Measurements from ENCODE around the gene RXRG.

Gene RXRG

GRCh38 chr1:165375623-165376022 lies 69.3 kb downstream of the RXRG start:
- TF ChIP-seq, protein P1, sequence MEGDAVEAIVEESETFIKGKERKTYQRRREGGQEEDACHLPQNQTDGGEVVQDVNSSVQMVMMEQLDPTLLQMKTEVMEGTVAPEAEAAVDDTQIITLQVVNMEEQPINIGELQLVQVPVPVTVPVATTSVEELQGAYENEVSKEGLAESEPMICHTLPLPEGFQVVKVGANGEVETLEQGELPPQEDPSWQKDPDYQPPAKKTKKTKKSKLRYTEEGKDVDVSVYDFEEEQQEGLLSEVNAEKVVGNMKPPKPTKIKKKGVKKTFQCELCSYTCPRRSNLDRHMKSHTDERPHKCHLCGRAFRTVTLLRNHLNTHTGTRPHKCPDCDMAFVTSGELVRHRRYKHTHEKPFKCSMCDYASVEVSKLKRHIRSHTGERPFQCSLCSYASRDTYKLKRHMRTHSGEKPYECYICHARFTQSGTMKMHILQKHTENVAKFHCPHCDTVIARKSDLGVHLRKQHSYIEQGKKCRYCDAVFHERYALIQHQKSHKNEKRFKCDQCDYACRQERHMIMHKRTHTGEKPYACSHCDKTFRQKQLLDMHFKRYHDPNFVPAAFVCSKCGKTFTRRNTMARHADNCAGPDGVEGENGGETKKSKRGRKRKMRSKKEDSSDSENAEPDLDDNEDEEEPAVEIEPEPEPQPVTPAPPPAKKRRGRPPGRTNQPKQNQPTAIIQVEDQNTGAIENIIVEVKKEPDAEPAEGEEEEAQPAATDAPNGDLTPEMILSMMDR (IDR thresholded peaks at IDR 0.05; ENCODE audit: low read depth, low read length), result no peak
- no peak overlapping the region; the same call in 1 of the 2 replicates for H3K4me3 ChIP-seq (ENCODE audit: low read depth, low read length)

GRCh38 chr1:165371588-165372225 lies 73.2 kb downstream of the RXRG start:
- TF ChIP-seq, protein P1 (IDR thresholded peaks at IDR 0.05; ENCODE audit: low read depth, low read length), result no peak
- no peak overlapping the region for H3K4me3 ChIP-seq (ENCODE audit: low read depth, low read length)

DNA sequence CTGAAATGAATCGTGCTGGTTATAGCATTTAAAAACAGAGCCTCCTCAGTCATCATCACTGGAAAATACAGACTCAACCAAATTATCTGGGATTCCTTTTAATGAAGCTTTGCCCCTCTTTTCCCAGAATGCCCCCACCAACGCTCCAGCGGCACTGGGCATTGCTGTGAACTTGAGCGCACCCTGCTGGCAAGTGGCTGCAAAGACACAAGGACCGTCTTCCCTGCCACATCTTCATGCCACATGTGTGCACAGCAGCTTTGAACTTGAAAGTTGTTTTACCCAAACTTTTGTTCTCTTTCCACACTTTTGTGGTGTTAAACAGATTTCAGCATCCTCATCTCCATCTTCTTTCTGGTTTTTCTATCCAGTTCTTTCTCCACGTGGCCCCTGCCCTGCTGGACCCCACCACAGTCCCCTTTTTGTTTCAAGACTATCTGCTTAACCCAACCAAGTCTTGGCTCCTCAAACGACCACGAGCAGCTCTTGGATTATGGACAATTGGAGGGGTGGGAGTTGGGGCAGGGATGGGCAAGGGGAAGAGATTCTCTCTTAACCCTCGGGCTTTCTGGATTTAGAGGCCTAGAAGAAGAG lies 75.6 kb downstream of the RXRG start:
- H3K4me3 ChIP-seq (ENCODE audit: low read depth, low read length), result no peak overlapping the region
- TF ChIP-seq, protein P1 (IDR thresholded peaks at IDR 0.05; ENCODE audit: low read depth, low read length), result peak; percentile 83

GRCh38 chr1:165367375-165367993 lies 77.4 kb downstream of the RXRG start:
- no peak overlapping the region for H3K4me3 ChIP-seq (ENCODE audit: low read depth, low read length)
- TF ChIP-seq, protein P1 (IDR thresholded peaks at IDR 0.05; ENCODE audit: low read depth, low read length), result peak; percentile 89

GRCh38 chr1:165365341-165365740 lies 79.6 kb downstream of the RXRG start:
- no peak overlapping the region for H3K4me3 ChIP-seq (ENCODE audit: low read depth, low read length)
- TF ChIP-seq, protein P1 (IDR thresholded peaks at IDR 0.05; ENCODE audit: low read depth, low read length), result no peak

DNA sequence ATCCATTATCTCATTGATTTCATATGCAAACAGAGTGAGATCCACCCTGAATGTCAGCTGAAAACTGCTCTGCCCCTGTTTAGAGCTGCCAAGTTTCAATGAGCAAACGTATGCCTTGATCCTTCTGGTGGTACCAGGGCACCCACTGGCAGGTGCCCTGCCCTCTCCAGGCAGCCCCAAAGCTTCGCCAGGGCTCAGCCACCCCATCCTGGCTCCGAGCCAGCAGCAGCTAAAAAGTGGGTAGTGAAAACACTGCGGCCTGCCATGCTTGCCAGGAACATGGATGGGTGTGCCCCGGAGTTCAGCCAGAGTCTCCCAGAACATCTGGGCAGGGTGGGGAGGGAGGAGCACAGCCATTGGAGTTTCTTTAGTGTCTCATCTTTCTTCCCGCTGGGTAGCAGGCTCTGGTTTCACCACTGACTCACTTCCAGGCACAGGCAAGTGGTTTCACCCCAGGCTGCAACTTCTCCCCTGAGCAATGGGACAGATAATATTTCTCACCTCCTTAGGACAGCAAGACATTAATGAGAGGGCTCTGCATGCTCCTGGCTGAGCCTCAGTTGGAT lies 80.3 kb downstream of the RXRG start:
- TF ChIP-seq, protein P1 (IDR thresholded peaks at IDR 0.05; ENCODE audit: low read depth, low read length), result no peak
- no peak overlapping the region for H3K4me3 ChIP-seq (ENCODE audit: low read depth, low read length)

DNA sequence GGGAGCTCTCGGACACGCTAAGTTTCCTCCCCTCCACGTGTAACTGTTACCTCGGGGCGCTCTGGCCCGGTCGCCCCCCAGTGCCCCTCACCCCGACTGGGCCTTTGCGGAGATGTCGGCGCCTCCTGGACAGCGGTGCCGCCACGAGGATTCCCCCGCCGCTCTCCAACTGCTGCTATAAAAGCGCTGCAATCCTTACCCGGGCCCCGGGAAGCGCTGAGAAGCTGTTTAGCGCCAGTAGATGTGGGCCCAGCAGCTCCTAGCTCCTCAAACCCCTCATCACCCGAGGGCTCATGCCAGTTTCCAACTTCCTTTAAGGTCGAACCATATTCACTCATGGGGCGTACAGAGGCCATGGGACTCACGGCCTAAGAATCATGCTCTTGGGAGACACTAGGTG lies 88.0 kb downstream of the RXRG start:
- H3K4me3 ChIP-seq (ENCODE audit: low read depth, low read length), result no peak overlapping the region

More for the DNA sequence above, 88.0 kb downstream of the RXRG start:
- TF ChIP-seq, protein P1 (IDR thresholded peaks at IDR 0.05; ENCODE audit: low read depth, low read length), result no peak

Measured in WI38 (cell line).